Trophoblast cell (in vitro differentiated cells and primary cell): Measurements from ENCODE around the gene IFI27.
"Not testable (repeated sequence)": the region's sequence is repeated elsewhere in the genome, so short reads cannot be mapped to it uniquely, and the experiment has no call there.

ENCODE experiments used
- DNase-seq, 2 donors: peaks; one replicate each; pipeline ENCODE4 v3.0.0-alpha.2; 2016
- H2AFZ ChIP-seq: 2 replicates; pipeline ENCODE4 v1.6.1; 2013; ENCODE audit warnings: low read length, moderate library complexity, mild to moderate bottlenecking; ENCODE audit not compliant: insufficient read depth, poor library complexity
- H2AK5ac ChIP-seq: 2 replicates; pipeline ENCODE4 v1.6.1; 2013; ENCODE audit warnings: mild to moderate bottlenecking, low read length
- H2BK120ac ChIP-seq: 2 replicates; pipeline ENCODE4 v1.6.1; 2013; ENCODE audit warnings: low read length, mild to moderate bottlenecking, moderate library complexity; ENCODE audit not compliant: insufficient read depth, poor library complexity
- H2BK12ac ChIP-seq: 2 replicates; pipeline ENCODE4 v1.6.1; 2013; ENCODE audit warnings: mild to moderate bottlenecking, low read length, moderate library complexity
- H2BK5ac ChIP-seq: 2 replicates; pipeline ENCODE4 v1.6.1; 2013; ENCODE audit warnings: low read length, low read depth, moderate library complexity, mild to moderate bottlenecking; ENCODE audit not compliant: poor library complexity
- H3K14ac ChIP-seq: 2 replicates; pipeline ENCODE4 v1.6.1; 2013; ENCODE audit warnings: mild to moderate bottlenecking, low read length
- H3K18ac ChIP-seq: 2 replicates; pipeline ENCODE4 v1.6.1; 2013; ENCODE audit warnings: mild to moderate bottlenecking, low read length
- H3K23ac ChIP-seq: 2 replicates; pipeline ENCODE4 v1.6.1; 2013; ENCODE audit warnings: low read length
- H3K27ac ChIP-seq: 2 replicates; pipeline ENCODE4 v1.5.1; 2013; ENCODE audit warnings: low read depth, mild to moderate bottlenecking, inconsistent platforms, low read length, moderate library complexity
- H3K27me3 ChIP-seq: 2 replicates; pipeline ENCODE4 v1.6.1; 2013; ENCODE audit warnings: inconsistent platforms, mild to moderate bottlenecking, low read length, moderate library complexity; ENCODE audit not compliant: insufficient read depth
- H3K36me3 ChIP-seq, 2 experiments: 1 replicate in 1 of 2; 2 replicates in 1 of 2; pipeline ENCODE4 v1.6.1; 2013; ENCODE audit warnings: low read length in 2 of 2, mild to moderate bottlenecking in 2 of 2, moderate library complexity in 1 of 2; ENCODE audit not compliant: insufficient read depth in 2 of 2, control insufficient read depth in 1 of 2
- H3K4ac ChIP-seq: 2 replicates; pipeline ENCODE4 v1.6.1; 2013; ENCODE audit warnings: low read depth, mild to moderate bottlenecking, low read length, moderate library complexity
- H3K4me1 ChIP-seq, 2 experiments: 1 replicate in 1 of 2; 2 replicates in 1 of 2; pipeline ENCODE4 v1.6.1; 2013; ENCODE audit warnings: low read length in 2 of 2, mild to moderate bottlenecking in 2 of 2, moderate library complexity in 1 of 2; ENCODE audit not compliant: insufficient read depth in 2 of 2, control insufficient read depth in 1 of 2
- H3K4me2 ChIP-seq: 2 replicates; pipeline ENCODE4 v1.6.1; 2013; ENCODE audit warnings: inconsistent platforms, mild to moderate bottlenecking, low read length, moderate library complexity
- H3K4me3 ChIP-seq: 2 replicates; pipeline ENCODE4 v1.5.1; 2013; ENCODE audit warnings: mild to moderate bottlenecking, low read depth, low read length, inconsistent platforms
- H3K79me1 ChIP-seq: one replicate; pipeline ENCODE4 v1.6.1; 2013; ENCODE audit warnings: low read length
- H3K79me2 ChIP-seq: 2 replicates; pipeline ENCODE4 v1.6.1; 2013; ENCODE audit warnings: low read length, mild to moderate bottlenecking; ENCODE audit not compliant: control insufficient read depth, insufficient read depth, poor library complexity
- H3K9ac ChIP-seq: 2 replicates; pipeline ENCODE4 v1.6.1; 2013; ENCODE audit warnings: mild to moderate bottlenecking, low read length
- H3K9me3 ChIP-seq: 2 replicates; pipeline ENCODE4 v1.6.1; 2013; ENCODE audit warnings: low read depth, mild to moderate bottlenecking, control low read depth, inconsistent platforms, low read length; ENCODE audit not compliant: insufficient read depth
- H4K12ac ChIP-seq: 2 replicates; pipeline ENCODE4 v1.6.1; 2013; ENCODE audit warnings: low read depth, mild to moderate bottlenecking, low read length, moderate library complexity
- H4K8ac ChIP-seq: 2 replicates; pipeline ENCODE4 v1.6.1; 2013; ENCODE audit warnings: low read depth, mild to moderate bottlenecking, low read length, moderate library complexity
- H4K91ac ChIP-seq: one replicate; pipeline ENCODE4 v1.6.1; 2013; ENCODE audit warnings: low read depth, mild to moderate bottlenecking, low read length, moderate library complexity
- WGBS: extraction: QIAGEN DNeasy Blood & Tissue Kit; methylation state at CpG from one replicate; pipeline ENCODE4 v1.1.7; 2013; ENCODE audit warnings: missing lambda C conversion rate; ENCODE audit not compliant: insufficient read length, insufficient coverage; ENCODE audit errors: extremely low coverage; 5-methylcytosine and 5-hydroxymethylcytosine counted together

IFI27 gene

GRCh38 chr14:94152676-94153075, 42.1 kb downstream of the IFI27 start:
- Histone ChIP-seq H2AFZ (no peak overlapping the region), H3K79me1 (no peaks in the 10 kb centered on the region), H3K4me1 (no peaks in the 10 kb centered on the region), H2BK12ac (no peak overlapping the region), H3K14ac (no peak overlapping the region), H2BK120ac (no peak overlapping the region), H3K4me3 (no peak overlapping the region), H2AK5ac (no peak overlapping the region), H2BK5ac (no peak overlapping the region), H3K9ac (no peak overlapping the region), H3K9me3 (peaks cover 5% of the 10 kb centered on the region), H3K4me2 (no peak overlapping the region), H3K18ac (no peak overlapping the region), H3K27ac (no peak overlapping the region), H3K36me3 (no peaks in the 10 kb centered on the region), H4K12ac (no peak overlapping the region), H3K79me2 (no peaks in the 10 kb centered on the region), H4K8ac (no peak overlapping the region), H4K91ac (no peak overlapping the region), H3K27me3 (no peaks in the 10 kb centered on the region), H3K4ac (no peak overlapping the region), H3K23ac (no peak overlapping the region)
- no CpG with 5 or more reads among the region's 1 CpG for WGBS
- DNase-seq: no peak

- no peak overlapping the region for H2BK5ac ChIP-seq
- no peak overlapping the region for H3K4ac ChIP-seq
- no peaks in the 10 kb centered on the region for H3K27me3 ChIP-seq
- H4K12ac ChIP-seq: no peak overlapping the region
- H3K18ac ChIP-seq: no peak overlapping the region
- H3K4me1 ChIP-seq: no peaks in the 10 kb centered on the region
- no peak overlapping the region for H3K23ac ChIP-seq
- H3K9me3 ChIP-seq: peaks cover 5% of the 10 kb centered on the region
- no peak overlapping the region for H3K4me2 ChIP-seq
- DNase-seq: peak in 1 of 2 donors; percentile 10
- H3K79me1 ChIP-seq: no peaks in the 10 kb centered on the region
- H3K36me3 ChIP-seq: no peaks in the 10 kb centered on the region
- H3K14ac ChIP-seq: no peak overlapping the region
- H4K8ac ChIP-seq: no peak overlapping the region
- no peak overlapping the region for H3K4me3 ChIP-seq
- no peak overlapping the region for H4K91ac ChIP-seq
- H2BK12ac ChIP-seq: no peak overlapping the region
- H2BK120ac ChIP-seq: no peak overlapping the region
- H2AFZ ChIP-seq: no peak overlapping the region
- WGBS: no CpG with 5 or more reads among the region's 6 CpGs
- H2AK5ac ChIP-seq: no peak overlapping the region
- no peak overlapping the region for H3K9ac ChIP-seq
- no peak overlapping the region for H3K27ac ChIP-seq
- no peaks in the 10 kb centered on the region for H3K79me2 ChIP-seq
Observed at GRCh38 chr14:94153750-94154342, 43.3 kb downstream of the IFI27 start.

- not testable (repeated sequence) for H3K4me1 ChIP-seq, H3K79me1 ChIP-seq, H3K79me2 ChIP-seq, H2BK120ac ChIP-seq, H3K14ac ChIP-seq, H3K27ac ChIP-seq, H4K91ac ChIP-seq, H3K27me3 ChIP-seq, H2BK12ac ChIP-seq, H3K4me3 ChIP-seq, H2AFZ ChIP-seq, H3K9me3 ChIP-seq, H3K4ac ChIP-seq, H3K4me2 ChIP-seq, H3K9ac ChIP-seq, H3K23ac ChIP-seq, H2AK5ac ChIP-seq, DNase-seq, H4K8ac ChIP-seq, H3K36me3 ChIP-seq, H3K18ac ChIP-seq, H2BK5ac ChIP-seq, H4K12ac ChIP-seq
- WGBS: no CpG with 5 or more reads among the region's 1 CpG
Observed at GRCh38 chr14:94156143-94156542, 45.6 kb downstream of the IFI27 start.

GRCh38 chr14:94157197-94157596, 46.7 kb downstream of the IFI27 start:
- Histone ChIP-seq H3K4me1 (no peaks in the 10 kb centered on the region), H3K4me3 (no peak overlapping the region), H2BK5ac (no peak overlapping the region), H3K27me3 (no peaks in the 10 kb centered on the region), H3K9ac (no peak overlapping the region), H3K18ac (no peak overlapping the region), H3K79me1 (no peaks in the 10 kb centered on the region), H4K91ac (no peak overlapping the region), H4K8ac (no peak overlapping the region), H2BK120ac (no peak overlapping the region), H4K12ac (no peak overlapping the region), H2AFZ (no peak overlapping the region), H3K9me3 (peaks cover 5% of the 10 kb centered on the region), H3K23ac (no peak overlapping the region), H2AK5ac (no peak overlapping the region), H3K14ac (no peak overlapping the region), H3K27ac (no peak overlapping the region), H3K79me2 (no peaks in the 10 kb centered on the region), H3K36me3 (no peaks in the 10 kb centered on the region), H3K4ac (no peak overlapping the region), H3K4me2 (no peak overlapping the region), H2BK12ac (no peak overlapping the region)
- no peak for DNase-seq
